ENCODE measurements around the gene POLE. TPM values are rescaled to one million over a fixed set of nuclear protein-coding genes. Genes with fewer than 3 reads are reported as not detected.

Gene POLE
- polyA plus RNA-seq, 10 donors: 21.1 to 45.3 (median 29.5) TPM

DNA sequence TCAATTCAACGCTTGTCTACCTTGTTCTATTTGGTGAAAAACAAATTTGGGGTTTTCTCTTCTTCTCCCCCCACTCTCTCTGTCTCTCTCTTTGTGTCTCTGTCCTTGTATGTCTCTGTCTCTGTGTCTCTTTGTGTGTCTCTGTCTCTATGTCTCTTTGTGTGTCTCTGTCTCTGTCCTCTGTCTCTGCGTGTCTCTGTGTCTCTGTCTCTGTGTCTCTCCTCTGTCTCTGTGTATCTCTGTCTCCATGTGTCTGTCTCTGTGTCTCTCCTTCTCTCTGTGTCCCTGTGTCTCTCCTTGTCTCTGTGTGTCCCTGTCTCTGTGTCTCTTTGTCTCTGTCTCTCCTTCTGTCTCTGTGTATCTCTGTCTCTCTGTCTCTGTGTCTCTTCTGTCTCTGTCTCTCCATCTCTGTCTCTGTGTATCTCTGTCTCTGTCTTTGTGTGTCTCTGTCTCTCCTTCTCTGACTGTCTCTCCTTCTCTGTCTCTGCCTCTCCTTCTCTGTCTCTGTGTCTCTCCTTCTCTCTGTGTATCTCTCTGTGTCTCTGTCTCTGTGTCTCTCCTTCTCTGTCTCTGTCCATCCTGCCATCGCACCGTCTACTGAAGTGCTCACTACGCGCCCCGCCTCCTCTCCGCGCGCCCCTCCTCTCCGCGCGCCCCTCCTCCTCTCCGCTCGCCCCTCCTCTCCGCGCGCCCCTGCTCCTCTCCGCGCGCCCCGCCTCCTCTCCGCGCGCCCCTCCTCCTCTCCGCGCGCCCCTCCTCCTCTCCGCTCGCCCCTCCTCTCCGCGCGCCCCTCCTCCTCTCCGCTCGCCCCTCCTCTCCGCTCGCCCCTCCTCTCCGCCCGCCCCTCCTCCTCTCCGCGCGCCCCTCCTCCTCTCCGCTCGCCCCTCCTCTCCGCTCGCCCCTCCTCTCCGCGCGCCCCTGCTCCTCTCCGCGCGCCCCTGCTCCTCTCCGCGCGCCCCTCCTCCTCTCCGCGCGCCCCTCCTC, 89.5 kb downstream of the POLE start:
- peak; percentile 64 to 86 (median 64) for DNase-seq

DNA sequence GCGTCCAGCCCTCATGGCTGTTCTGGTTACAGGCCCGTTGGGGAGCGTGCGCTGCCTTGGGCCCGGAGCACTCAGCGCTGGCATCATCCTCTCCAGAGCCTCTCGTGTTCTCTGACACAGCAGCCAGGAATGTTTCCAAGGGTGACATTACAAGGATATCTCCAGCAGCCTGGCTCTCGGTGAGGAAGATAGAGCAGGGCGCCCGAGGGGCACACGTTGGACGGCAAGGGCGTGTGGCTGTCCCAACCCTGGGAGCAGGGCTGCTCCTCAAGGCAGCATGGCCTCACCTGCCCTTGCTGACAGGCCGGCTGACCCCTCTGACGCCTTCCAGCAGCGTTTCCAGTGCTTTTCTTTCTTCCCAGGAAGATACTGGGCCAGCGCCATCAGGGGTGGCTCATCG, 91.1 kb downstream of the POLE start:
- DNase-seq: no peak

DNA sequence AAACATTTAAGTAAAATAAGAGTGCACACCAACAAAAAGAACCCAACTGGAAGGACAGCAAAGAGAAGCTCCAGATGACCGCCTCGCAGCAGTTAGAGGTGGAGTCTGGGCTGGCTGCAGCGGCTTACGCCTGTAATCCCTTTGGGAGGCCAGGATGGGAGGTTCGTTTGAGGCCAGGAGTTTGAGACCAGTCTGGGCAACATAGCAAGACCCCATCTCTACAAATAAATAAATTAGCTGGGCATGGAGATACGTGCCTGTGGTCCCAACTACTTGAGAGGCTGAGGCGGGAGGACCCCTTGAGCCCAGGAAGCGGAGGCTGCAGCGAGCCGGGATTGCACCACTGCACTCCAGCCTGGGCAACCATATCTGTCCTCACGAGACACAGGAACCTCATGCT, 92.0 kb downstream of the POLE start:
- no peak for DNase-seq

DNA sequence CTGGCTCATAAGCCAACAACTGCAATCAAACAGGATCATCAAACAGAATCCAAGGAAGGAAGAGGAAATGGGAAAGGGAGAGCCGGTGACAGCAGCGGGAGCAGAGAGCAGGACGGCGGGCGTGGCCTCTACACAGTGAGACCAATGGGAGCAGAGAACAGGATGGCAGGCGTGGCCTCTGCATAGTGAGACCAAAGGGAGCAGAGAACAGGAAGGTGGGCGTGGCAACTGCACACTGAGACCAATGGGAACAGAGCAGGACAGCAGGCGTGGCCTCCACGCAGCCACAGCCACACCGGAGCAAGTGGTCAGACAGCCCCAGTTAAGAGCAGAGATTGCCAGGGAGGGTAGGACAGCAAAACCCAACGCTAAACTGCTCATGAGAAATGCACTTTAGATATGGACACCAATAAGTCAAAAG, 93.2 kb downstream of the POLE start:
- DNase-seq: peak; percentile 71 to 96 (median 93)

DNA sequence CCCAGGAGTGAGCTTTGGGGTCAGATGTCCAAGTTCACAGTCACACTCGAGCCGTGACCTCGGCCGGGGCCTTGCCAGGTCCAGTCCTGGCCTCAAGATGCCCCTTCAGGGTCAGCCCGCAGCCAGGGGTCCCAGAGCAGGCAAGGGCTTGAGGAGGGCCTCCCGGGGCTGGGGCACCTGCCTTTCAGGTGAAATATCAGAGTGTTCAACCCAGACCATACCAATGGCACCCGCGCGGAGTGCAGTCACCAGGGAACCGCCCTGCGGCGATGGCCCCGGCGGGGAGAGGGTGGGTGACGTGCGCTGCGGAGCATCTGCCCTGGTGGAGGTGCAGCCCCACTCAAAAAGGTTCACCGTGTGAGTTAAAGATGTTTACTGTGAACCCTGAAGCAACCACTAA, 93.6 kb downstream of the POLE start:
- DNase-seq: no peak

DNA sequence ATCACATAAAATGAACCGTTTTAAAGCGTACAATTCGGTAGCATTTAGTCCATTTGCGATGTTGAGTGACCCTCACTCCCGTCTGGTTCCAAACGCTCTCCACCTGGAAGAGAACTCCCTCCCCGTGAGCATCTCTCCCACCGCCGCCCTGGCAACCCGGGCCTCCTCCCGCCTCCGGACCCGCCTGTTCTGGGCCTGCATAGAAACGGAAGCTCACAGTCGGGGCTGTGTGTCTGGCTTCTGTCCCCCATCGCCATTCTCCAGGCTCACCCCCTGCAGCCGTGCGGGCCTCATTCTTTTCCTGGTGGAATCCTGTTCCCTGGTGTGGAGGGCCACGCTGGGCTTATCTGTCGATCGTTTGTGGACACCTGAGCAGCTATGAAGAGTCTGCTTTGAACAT, 94.1 kb downstream of the POLE start:
- no peak for DNase-seq

DNA sequence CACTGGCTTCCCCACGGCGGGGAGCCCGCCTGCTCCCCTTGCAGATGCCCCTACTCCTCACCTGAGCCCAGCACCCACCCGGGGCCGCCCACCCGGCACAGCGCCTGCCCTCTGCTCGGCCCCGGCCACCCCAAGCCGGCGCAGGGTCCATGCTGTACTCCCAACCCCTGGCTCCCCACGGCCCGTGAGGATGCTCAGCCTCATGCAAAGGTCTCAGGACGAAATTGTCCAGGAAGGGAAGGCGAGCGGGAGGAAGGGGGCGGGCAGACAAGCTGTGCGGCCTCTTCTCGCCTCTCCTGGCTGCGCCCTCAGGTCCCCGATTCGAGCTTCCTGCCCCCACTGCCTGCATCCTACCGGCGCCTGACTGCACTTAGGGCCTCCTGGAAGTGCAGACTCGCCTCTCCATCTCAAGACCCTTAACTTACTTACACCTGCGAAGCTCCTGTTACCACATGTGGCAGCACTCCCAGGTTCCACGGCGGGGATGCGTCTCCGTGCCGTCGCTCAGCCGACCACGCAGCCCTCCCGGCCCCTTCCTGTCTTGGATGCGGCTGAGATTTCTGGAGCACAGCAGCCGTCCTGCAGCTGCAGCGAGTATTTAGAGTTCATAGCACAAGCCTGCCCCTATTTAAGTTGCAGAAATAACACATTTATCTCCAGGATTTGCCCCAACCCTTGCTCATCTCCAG, 94.7 kb downstream of the POLE start:
- no peak for DNase-seq

DNA sequence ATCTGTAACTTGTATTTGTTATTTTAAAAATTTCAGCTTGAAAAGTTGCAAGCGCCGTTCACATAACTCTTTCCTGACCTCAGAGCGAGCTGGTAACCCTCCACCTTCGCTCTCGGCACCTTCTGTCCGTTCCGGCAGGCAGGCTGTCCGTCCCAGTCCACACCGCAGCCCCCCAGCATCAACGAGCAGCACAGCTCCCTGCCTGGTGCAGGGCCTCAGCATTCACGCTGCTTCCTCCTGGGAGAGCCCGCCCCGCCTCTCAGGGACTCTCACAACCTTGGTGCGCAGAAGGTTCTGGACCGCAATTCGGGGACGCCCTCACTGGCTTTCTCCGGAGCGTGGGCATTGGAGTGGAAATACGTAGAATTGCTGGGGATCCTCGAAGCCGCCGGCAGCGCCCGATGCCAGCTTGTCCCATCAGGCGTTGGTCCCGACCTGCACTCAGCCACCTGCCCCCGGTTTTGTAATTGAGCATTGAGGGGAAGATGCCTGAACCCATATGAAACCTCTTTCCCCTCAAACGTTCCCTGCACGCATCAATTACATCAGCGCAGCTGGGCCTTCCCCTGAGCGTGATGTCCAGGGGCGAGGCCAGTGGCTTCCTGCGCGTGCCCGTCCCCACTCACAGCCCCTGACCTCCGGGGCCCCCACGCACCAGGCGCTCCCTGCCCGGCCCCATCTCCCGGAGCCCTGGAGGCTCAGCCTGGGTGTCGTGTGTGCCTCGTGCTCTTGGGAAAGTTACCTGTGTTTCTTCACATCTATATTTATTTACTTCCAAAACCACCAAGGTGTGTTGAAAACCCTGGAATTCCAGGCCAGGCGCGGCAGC, 95.8 kb downstream of the POLE start:
- DNase-seq: no peak

DNA sequence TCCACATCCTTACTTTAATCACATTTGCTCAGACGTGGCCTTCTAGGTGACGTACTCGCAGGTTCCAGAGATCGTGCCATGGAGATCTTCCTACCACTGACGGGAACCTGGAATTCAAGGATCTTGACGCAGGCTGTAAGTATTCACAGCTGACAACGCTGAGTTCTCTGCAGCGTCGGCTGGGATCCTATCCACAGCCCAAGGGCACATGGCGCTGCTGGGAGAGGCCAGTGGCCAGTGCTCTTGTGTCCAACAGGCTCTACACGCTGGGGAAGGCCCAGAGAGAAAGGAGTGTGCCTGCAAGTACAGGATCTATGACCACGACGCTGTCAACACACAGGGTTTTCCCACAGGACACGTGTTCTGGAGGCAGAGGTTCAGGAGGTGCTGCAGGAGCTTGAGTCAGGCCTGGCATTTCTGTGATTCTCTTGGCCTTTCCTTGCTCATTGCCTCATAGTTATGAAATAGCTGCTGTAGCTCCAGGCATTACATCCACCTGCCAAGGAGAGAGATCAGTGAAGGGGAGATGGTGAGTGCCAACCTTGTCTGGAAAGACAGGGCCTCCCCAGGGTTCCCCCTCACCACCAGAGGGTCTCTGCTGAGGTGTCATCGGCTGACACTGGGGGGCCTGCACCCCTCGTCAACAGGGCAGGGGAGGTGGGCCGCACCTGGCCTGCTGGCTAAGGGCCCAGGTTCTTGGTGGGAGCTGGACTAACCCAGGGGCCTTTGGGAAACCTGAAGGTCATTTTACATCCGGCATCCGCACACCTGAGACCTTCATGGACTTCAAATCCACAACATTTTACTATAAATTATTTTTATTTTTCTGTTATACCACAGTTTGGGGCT, 98.1 kb downstream of the POLE start:
- DNase-seq: no peak

DNA sequence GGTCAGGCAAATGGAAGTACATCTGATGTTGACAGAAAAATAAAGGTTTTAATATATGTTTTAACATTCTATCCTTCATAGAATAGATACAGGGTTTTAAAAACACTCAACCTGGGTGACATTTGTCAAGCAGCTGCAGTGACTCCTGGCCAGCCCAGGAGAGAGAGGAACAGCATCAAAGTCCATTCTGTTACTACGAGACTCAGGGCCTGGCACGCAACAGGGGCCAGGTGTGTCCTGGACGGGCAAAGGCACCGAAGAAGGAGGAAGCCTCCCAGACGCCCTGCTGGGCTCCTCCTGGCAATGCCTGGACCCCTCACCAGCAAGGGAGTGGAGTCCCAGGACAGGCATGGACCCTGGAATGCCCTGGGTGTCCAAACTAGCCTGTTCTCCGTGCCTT, 98.8 kb downstream of the POLE start:
- no peak for DNase-seq

DNA sequence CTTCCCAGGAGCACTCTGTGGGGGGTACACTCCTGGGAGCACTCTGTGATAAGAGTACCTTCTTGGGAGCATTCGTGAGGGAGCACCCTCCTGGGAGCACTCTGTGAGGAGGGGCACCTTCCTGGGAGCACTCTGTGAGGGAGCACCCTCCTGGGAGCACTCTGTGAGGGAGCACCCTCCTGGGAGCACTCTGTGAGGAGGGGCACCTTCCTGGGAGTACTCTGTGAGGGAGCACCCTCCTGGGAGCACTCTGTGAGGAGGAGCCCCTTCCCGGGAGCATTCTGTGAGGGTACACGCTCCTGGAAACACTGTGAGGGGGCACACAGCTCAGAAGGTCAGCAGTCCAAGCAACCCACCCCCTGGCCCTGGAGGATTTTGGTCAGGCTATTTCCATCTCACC, 99.4 kb downstream of the POLE start:
- DNase-seq: no peak

DNA sequence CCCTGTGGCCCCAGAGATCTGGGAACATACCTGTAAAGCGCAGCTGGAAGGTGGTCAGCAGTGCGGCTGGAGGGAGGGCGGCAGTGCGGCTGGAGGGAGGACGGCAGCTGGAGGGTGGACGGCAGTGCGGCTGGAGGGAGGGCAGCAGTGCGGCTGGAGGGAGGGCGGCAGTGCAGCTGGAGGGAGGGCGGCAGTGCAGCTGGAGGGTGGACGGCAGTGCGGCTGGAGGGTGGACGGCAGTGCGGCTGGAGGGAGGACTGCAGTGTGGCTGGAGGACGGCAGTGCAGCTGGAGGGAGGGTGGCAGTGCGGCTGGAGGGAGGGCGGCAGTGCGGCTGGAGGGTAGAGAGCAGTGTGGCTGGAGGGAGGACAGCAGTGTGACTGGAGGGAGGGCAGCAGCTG, 100.2 kb downstream of the POLE start:
- DNase-seq: no peak

DNA sequence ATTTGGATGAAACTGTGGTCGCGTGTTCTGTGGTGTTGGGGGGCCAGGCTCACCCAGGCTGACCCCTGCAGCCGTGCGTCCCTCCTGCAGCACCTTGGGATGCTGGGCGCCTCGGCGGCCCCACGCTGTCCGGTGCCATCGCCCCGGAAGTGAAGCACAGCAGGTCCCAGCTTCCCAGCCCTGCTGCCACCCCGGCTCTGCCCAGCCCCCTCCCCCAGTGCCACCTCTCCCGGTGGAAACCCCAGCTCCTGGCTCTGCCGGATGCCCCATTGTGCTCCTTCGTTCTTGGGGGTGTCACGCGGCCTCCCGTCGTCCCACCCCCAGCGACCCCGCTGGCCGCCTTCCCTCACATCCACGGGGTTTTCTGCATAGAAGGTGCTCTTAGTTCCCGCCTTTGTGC, 102.0 kb downstream of the POLE start:
- DNase-seq: no peak

DNA sequence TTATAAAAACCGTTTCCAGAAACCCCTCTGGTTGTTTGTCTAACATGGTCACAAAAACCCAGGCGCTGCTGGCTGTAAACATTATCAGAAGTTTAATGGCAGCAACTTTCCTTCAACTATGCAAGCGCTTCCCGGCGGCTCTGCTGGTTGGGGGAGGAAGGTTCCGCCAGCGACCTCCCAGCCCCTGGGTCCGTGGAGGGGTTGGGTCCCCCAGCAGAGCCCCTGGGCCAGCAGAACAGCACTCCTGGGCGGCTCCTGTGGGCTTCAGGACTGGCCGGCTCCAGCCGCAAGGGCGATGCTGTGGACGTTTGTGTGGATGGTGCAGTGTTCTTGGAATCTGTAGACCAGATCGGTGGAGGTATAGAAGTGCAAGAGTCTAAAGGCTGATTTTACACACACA, 102.7 kb downstream of the POLE start:
- no peak for DNase-seq

DNA sequence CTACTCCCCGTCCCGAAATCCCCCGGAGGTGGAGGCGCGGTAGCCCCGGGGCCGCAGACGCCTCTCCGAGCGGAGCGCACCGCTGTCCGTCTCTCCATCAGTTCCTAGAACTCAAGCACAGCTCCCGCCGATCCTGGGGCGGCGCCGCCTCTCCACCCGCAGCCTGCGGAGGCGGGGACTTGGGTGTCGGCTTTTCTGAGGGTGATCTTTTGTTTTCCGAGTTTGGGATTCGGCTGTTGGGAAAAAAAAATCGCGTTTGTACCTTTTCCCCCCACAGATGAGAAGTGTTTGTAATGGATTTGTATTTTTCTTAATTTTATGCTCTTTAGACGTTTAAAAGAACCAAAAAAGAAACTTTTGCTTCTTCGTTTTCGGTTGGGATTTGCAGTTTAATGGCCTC, 103.4 kb downstream of the POLE start:
- DNase-seq: no peak

DNA sequence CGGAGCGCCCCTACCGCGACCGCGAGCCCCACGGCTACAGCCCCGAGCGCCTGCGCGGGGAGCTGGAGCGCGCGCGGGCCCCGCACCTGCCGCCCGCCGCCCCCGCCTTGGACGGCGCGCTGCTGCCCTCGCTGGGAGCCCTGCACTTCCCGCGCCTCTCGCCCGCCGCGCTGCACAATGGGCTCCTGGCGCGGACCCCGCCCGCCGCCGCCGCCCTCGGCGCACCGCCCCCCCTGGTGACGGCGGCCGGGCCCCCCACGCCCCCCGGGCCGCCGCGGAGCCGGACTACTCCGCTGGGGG, 103.8 kb downstream of the POLE start:
- no peak for DNase-seq

DNA sequence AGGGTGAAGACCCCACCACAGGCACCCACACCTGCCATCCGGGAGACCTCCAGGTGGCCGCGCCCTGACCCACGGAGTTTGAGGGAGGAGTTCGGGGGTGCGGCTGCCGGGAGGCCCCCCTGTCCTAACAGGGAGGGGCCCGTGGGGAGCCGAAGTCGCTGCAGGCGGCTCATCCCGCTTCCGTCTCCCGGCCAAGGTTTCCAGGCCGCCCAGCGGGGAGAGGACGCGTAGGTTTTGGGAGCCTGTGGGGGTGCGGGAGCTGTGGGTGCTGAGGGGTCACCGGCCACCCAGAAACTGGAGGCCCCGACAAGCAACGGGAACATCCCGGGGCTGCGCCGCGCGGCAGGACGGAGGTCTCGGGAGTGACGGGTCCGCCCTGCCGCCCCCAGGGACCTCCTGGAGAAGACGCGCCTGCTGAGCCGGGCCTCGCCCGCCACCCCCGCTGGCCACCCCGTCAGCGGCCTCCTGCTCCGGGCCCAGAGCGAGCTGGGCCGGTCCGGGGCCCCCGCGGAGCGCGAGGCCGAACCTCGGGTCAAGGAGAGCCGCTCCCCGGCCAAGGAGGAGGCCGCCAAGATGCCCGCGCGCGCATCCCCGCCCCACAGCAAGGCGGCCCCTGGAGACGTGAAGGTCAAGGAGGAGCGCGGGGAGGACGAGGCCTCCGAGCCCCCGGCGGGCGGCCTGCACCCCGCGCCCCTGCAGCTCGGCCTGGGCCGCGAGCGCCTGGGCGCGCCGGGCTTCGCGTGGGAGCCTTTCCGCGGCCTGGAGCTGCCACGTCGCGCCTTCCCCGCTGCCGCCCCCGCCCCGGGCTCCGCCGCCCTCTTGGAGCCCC, 104.3 kb downstream of the POLE start:
- DNase-seq: peak in 1 of 3 donors; percentile 48

DNA sequence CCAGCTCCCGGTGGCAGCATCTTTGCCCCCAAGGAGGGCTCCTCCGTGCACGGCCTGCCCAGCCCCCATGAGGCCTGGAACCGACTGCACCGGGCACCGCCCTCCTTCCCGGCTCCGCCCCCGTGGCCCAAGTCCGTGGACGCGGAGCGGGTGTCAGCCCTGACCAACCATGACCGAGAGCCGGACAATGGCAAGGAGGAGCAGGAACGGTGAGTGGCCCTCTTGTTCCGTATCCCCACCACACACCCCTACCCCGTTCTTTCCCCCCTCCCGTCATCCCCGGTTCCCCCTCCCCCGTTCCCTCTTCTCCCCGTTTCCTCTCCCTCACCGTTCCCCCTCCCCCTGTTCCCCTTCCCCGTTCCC, 105.1 kb downstream of the POLE start:
- no peak for DNase-seq

DNA sequence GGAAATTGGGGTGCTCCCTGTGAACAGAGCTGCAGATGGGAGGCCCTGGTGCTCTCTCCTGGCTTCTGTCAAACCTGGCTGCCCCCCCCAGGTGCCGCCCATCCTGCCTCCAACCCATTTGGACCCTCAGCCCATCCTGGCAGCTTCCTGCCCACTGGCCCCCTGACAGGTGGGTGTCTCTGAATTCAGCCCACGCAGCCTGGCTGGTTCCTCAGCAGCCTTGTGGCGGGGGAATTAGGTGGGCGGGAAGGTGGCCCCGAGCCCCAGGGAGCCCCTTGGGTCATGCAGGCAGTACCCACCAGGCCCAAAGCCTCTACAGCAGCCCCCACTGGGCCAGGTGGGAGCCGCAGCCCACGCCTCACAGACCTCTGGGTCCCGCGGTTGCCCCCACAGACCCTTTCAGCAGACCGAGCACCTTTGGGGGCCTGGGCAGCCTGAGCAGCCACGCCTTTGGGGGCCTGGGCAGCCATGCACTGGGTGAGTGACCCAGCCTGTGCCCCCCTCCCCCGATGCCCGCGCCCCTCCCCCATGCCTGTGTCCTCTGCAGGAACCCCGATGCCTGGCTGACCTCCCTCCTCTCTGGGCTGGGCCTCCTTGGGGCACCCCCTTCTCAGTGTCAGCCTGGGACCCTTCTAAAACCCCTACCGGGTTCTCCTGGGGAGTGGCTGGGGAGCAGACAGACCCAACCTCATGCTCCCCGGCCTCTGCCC, 105.6 kb downstream of the POLE start:
- no peak for DNase-seq

DNA sequence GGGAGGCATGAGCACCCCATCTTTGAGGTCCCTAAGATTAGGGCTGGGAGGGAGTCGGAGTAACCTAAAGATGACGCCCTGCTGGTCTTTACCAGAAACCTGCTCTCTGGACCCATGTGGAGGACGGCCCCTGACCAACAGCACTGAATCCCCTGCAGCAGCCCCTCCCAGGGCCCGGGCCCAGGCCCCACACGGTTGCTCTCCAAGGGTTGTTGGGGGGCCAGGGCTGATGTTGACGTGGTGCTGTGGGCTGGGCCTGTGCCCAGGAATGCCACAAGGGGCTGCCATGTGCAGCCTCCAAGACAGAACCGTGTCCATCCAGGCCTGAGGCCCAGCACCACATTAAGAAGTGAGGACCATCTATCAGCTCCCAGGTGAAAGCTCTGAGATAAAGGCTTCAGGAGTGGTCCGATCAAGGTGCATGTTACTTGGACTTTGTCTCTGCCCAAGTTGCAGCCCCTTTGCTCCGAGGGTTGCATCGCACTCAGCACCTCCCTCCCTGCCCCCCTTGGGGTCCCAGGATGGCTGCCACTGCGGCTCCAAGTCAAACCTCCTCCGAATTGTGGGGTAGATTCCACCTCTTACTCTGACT, 106.3 kb downstream of the POLE start:
- DNase-seq: no peak

Measured in muscle of back (tissue), 11 donors.